Measurements from ENCODE around the gene ZBTB9. TPM values are rescaled to one million over a fixed set of nuclear protein-coding genes. Genes with fewer than 3 reads are reported as not detected.

Gene ZBTB9
- polyA plus RNA-seq, 1 of the 3 experiments (the other 2 are of a cell fraction), result 5.7 TPM

GRCh38 chr6:33413241-33414120, 40.9 kb upstream of the ZBTB9 start:
- H3K4me2 ChIP-seq, result no peak overlapping the region; the same call in 1 of the 2 replicates
- CTCF ChIA-PET, result interaction anchor here (1.1 to 1.6 kb wide), 4 partner anchors 11 to 16 kb away, joined by 3 to 8 read pairs (median 4); no protein-coding TSS in a partner anchor
- H3K27ac ChIP-seq (ENCODE audit: low read depth in 2 of 2, low read length in 1 of 2), result peak overlapping the region in 1 of 2 experiments; percentile 26; a peak in 1 of 4 replicates
- POLR2A ChIA-PET, result interaction anchor here (1.5 kb wide), 1 partner anchor 9 kb away, joined by 3 read pairs; no protein-coding TSS in a partner anchor
- H4K20me1 ChIP-seq (ENCODE audit: insufficient read depth), result 0 out of 2 replicates have a peak, but pooled peaks cover 5% of the 10 kb centered on the region
- no peaks in the 10 kb centered on the region for H3K9me2 ChIP-seq
- H3K36me3 ChIP-seq (replicated peaks in 1 of 2; ENCODE audit: control insufficient read depth in 1 of 2, insufficient read depth in 2 of 2, low read length in 1 of 2), result peaks cover 18 to 42% of the 10 kb centered on the region in 2 experiments
- no peak overlapping the region for H3K4me3 ChIP-seq (ENCODE audit: low read depth in 2 of 2, low read length in 1 of 2)
- H3K79me2 ChIP-seq (ENCODE audit: insufficient read depth), result peaks cover 66% of the 10 kb centered on the region
- H3K9ac ChIP-seq, result no peak overlapping the region
- H3K9me3 ChIP-seq, result no peaks in the 10 kb centered on the region
- TF ChIP-seq MXI1 (IDR thresholded peaks at IDR 0.05; ENCODE audit: low read depth, low read length) (no peak), EZH2phosphoT487 (IDR thresholded peaks at IDR 0.05; ENCODE audit: borderline replicate concordance, low read depth) (no peak), EP300 (IDR thresholded peaks at IDR 0.05; ENCODE audit: borderline replicate concordance in 1 of 2, low read depth in 1 of 2, low read length in 1 of 2) (no peak)
- no peak overlapping the region for H2AFZ ChIP-seq (ENCODE audit: low read depth)
- H3F3A ChIP-seq (replicated peaks; ENCODE audit: insufficient read depth), result peaks cover 37% of the 10 kb centered on the region
- no peaks in the 10 kb centered on the region for H3K27me3 ChIP-seq (ENCODE audit: insufficient read depth)
- H3K4me1 ChIP-seq (ENCODE audit: control insufficient read depth in 1 of 2, insufficient read depth in 2 of 2, low read depth in 1 of 2, low read length in 1 of 2), result peaks cover 9 to 39% of the 10 kb centered on the region in 2 experiments
- WGBS (ENCODE audit: low lambda C conversion rate), result 91% methylated on average over 12 of the region's 14 CpGs
- no peak for DNase-seq

- Histone ChIP-seq H3K79me2 (ENCODE audit: insufficient read depth) (peaks cover 66% of the 10 kb centered on the region), H3K27ac (ENCODE audit: low read depth in 2 of 2, low read length in 1 of 2) (peak overlapping the region in 1 of 2 experiments; percentile 26; a peak in 2 of 4 replicates)
- CTCF ChIA-PET, result interaction anchor here (0.7 to 1.6 kb wide), 4 partner anchors 10 to 11 kb away, joined by 3 to 8 read pairs (median 3); no protein-coding TSS in a partner anchor
Observed at GRCh38 chr6:33414592-33415271, 39.6 kb upstream of the ZBTB9 start.

More at GRCh38 chr6:33414592-33415271, 39.6 kb upstream of the ZBTB9 start:
- DNase-seq, result peak; percentile 65
- WGBS (ENCODE audit: low lambda C conversion rate), result 90% methylated on average over 6 of the region's 12 CpGs
- no peaks in the 10 kb centered on the region for H3K9me2 ChIP-seq
- H2AFZ ChIP-seq (ENCODE audit: low read depth), result no peak overlapping the region
- peak overlapping the region; percentile 94 for H3K4me2 ChIP-seq
- H3K36me3 ChIP-seq (replicated peaks in 1 of 2; ENCODE audit: control insufficient read depth in 1 of 2, insufficient read depth in 2 of 2, low read length in 1 of 2), result peaks cover 18 to 42% of the 10 kb centered on the region in 2 experiments
- 0 out of 2 replicates have a peak, but pooled peaks cover 5% of the 10 kb centered on the region for H4K20me1 ChIP-seq (ENCODE audit: insufficient read depth)
- H3K27me3 ChIP-seq (ENCODE audit: insufficient read depth), result no peaks in the 10 kb centered on the region
- H3K4me1 ChIP-seq (ENCODE audit: control insufficient read depth in 1 of 2, insufficient read depth in 2 of 2, low read depth in 1 of 2, low read length in 1 of 2), result peaks cover 22 to 44% of the 10 kb centered on the region in 2 experiments
- H3K4me3 ChIP-seq (ENCODE audit: low read depth in 2 of 2, low read length in 1 of 2), result no peak overlapping the region; a peak in 1 of 4 replicates
- peaks cover 27% of the 10 kb centered on the region for H3F3A ChIP-seq (replicated peaks; ENCODE audit: insufficient read depth)
- H3K9ac ChIP-seq, result no peak overlapping the region
- POLR2A ChIA-PET, result no interaction called here
- TF ChIP-seq GABPA (IDR thresholded peaks at IDR 0.05; ENCODE audit: low read depth), result no peak
- TF ChIP-seq FOXJ3 (CRISPR knock-in tag; IDR thresholded peaks at IDR 0.05), result no peak
- TF ChIP-seq, protein P1, sequence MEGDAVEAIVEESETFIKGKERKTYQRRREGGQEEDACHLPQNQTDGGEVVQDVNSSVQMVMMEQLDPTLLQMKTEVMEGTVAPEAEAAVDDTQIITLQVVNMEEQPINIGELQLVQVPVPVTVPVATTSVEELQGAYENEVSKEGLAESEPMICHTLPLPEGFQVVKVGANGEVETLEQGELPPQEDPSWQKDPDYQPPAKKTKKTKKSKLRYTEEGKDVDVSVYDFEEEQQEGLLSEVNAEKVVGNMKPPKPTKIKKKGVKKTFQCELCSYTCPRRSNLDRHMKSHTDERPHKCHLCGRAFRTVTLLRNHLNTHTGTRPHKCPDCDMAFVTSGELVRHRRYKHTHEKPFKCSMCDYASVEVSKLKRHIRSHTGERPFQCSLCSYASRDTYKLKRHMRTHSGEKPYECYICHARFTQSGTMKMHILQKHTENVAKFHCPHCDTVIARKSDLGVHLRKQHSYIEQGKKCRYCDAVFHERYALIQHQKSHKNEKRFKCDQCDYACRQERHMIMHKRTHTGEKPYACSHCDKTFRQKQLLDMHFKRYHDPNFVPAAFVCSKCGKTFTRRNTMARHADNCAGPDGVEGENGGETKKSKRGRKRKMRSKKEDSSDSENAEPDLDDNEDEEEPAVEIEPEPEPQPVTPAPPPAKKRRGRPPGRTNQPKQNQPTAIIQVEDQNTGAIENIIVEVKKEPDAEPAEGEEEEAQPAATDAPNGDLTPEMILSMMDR (IDR thresholded peaks at IDR 0.05), result peak; percentile 58
- H3K9me3 ChIP-seq, result no peaks in the 10 kb centered on the region
